Measurements from ENCODE around the gene EFCAB8. TPM values are rescaled to one million over a fixed set of nuclear protein-coding genes. Genes with fewer than 3 reads are reported as not detected.

EFCAB8 gene
- total RNA-seq, 1 experiment from 2014 or later, result 0.09 TPM

GRCh38 chr20:32979201-32979998, 120.7 kb downstream of the EFCAB8 start:
- Mint-ChIP-seq H3K4me3 (no peak overlapping the region), H3K27ac (no peak overlapping the region; a peak in 1 of 7 replicates), H3K27me3 (ENCODE audit: low read depth) (peaks cover 10% of the 10 kb centered on the region), H3K4me1 (peaks cover 10 to 13% of the 10 kb centered on the region in 2 experiments), H3K9me3 (peaks cover 8 to 11% of the 10 kb centered on the region in 2 experiments), H3K36me3 (ENCODE audit: insufficient read depth in 1 of 3, low read depth in 3 of 3) (peaks cover 0 to 8% (median 8%) of the 10 kb centered on the region in 3 experiments; a peak in 5 of 7 replicates)
- Histone ChIP-seq H3K18ac (ENCODE audit: insufficient read length, low read depth, low read length) (no peak overlapping the region), H3K56ac (ENCODE audit: insufficient read length, low read depth, low read length) (no peak overlapping the region), H2BK20ac (ENCODE audit: low read depth, low read length, poor library complexity, severe bottlenecking) (no peak overlapping the region), H4K91ac (ENCODE audit: insufficient read length, low read depth, low read length) (no peak overlapping the region), H3K27ac (ENCODE audit: insufficient read length, low read depth, low read length) (no peak overlapping the region), H2BK15ac (ENCODE audit: low read depth, low read length) (no peak overlapping the region), H3K4me1 (ENCODE audit: insufficient read depth, low read length) (no peaks in the 10 kb centered on the region), H4K8ac (replicated peaks; ENCODE audit: insufficient read length, low read depth, low read length) (no peak overlapping the region), H3K4ac (ENCODE audit: low read depth, low read length) (no peak overlapping the region), H3K14ac (ENCODE audit: insufficient read depth, low read length) (0 out of 2 replicates have a peak overlapping the region, but pooled peaks have one; percentile 1), H3T11ph (ENCODE audit: low read length) (no peak overlapping the region), H2AFZ (ENCODE audit: low read length) (no peak overlapping the region), H3K9ac (ENCODE audit: extremely low read depth, insufficient read length, low read length) (no peak overlapping the region), H2BK120ac (ENCODE audit: low read depth, low read length, poor library complexity, severe bottlenecking) (no peak overlapping the region), H4K5ac (ENCODE audit: insufficient read length, low read depth, low read length) (no peak overlapping the region), H3K23ac (ENCODE audit: insufficient read length, low read depth, low read length) (no peak overlapping the region), H4K20me1 (ENCODE audit: control insufficient read depth, insufficient read depth, insufficient read length) (no peaks in the 10 kb centered on the region), H2BK5ac (ENCODE audit: insufficient read length, low read length) (no peak overlapping the region), H3K23me2 (ENCODE audit: insufficient read length, low read depth, low read length, poor library complexity, severe bottlenecking) (no peaks in the 10 kb centered on the region), H3K79me2 (ENCODE audit: insufficient read depth, low read length) (no peaks in the 10 kb centered on the region), H2AK5ac (ENCODE audit: insufficient read length, low read length) (no peak overlapping the region), H2BK12ac (ENCODE audit: insufficient read length, low read depth, low read length) (no peak overlapping the region), H3K4me2 (ENCODE audit: insufficient read depth, insufficient read length, low read length) (no peak overlapping the region), H3K9me3 (ENCODE audit: control insufficient read depth, low read depth, low read length) (no peaks in the 10 kb centered on the region), H3K27me3 (ENCODE audit: insufficient read depth, low read length) (no peaks in the 10 kb centered on the region), H3K79me1 (ENCODE audit: insufficient read depth, low read depth, low read length, poor library complexity, severe bottlenecking) (no peaks in the 10 kb centered on the region)
- TF ChIP-seq CTCF (conservative IDR thresholded peaks at IDR 0.05), result no peak
- WGBS (ENCODE audit: extremely low coverage, insufficient read length, low lambda C conversion rate), result no CpG with 5 or more reads among the region's 9 CpGs
- DNase-seq, result no peak

Data from H9 (cell line).